ENCODE data around the gene UGT8.

GRCh38 chr4:114606245-114606644, 7.6 kb downstream of the UGT8 start:
- TF ChIP-seq EZH2phosphoT487 (IDR thresholded peaks at IDR 0.05; ENCODE audit: low read depth) (no peak), CTCF (IDR thresholded peaks at IDR 0.05; ENCODE audit: low read depth, low read length) (no peak)
